NCI-H146 treated with DMSO at 0.1 percent for 48 hours (cell line): Measurements from ENCODE around the gene PPA1.
"Not testable (repeated sequence)": the region's sequence is repeated elsewhere in the genome, so short reads cannot be mapped to it uniquely, and the experiment has no call there.

Experiments
- DNase-seq: peaks from one replicate; lab custom pipeline; 2025; ENCODE audit not compliant: unreplicated experiment; lab: John Stamatoyannopoulos, UW

The PPA1 gene

DNA sequence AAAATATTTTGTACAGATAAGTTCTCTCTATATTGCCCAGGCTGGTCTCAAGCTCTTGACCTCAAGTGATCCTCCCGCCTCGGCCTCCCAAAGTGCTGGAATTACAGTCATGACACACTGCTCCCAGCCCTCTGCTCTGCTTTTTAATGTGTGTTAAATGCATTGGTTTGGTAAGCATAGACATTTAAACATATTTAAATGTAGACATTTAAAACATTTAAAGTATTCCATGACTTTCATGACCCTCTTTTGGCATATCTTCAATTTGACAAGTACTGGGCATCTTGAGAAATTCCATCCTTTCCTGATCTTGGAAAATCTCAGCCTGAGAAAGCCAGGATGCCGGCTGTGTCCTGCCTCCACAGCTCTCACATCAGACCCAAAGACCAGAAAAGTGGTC is 57.7 kb downstream of the PPA1 start:
- DNase-seq = no peak

DNA sequence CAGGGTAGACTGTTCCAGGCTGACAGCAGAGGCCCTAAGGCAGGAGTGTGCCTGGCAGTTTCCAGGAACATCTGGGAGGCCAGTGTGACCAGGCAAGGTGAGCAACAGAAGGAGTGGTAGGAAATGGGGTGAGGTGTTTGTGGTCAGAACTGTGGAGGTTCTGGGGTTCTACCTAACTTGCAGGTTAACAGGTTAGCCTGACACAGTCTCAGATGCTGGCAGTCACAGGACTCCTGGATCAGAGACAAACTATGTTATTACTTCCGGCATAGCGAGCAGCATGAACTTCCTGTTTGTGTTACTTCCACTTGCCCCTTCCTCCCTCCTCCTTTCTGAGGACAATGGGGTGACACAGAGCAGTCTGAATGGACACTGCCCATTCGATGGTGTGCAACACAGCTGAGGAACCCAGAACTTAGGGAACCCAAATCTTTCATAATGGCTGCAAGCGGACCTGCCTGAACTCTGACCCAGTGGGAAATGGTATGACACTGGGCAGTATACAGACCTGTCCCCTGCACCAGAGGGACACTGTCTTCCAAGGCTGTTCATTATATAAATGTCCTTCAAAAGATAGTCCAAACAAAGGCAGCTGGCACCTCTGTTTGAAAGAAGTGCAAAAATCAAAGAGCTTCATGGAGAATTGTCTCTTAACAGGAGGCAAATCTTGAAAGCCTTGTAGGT is 59.0 kb downstream of the PPA1 start:
- no peak for DNase-seq

DNA sequence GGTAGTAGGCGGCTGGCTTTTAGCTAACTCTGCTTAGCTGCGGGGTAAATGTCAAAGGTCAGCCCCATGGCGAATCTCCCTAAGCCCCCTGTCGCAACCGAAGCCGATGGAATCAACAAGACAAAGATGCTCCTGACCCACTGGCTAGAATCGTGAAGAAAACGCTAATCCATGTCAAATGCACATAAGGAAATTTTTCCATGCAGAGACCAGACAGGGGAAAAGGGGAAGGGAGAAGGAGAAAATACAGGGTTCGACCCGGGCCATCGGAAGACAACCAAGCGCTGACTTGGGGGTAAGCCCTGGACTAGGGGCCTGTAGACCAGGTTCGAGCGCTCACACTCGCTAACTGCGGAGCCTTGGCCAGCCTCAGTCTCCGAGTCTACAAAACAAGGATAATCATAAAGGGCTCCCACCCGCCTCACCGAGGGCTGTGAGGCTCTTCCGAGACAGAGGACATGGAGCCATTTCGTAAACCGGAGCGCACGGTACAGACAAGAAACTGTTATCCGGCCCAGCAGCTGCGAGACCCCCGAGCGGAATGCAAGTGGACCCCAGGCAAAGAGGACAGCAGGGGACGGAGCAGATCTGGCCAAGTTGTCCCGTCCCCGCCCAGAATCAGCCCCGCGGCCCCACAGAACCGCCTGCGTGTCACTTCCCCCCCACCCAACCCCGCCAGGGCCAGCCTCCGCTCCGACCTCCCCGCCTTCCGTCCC is 63.4 kb downstream of the PPA1 start:
- DNase-seq = no peak

DNA sequence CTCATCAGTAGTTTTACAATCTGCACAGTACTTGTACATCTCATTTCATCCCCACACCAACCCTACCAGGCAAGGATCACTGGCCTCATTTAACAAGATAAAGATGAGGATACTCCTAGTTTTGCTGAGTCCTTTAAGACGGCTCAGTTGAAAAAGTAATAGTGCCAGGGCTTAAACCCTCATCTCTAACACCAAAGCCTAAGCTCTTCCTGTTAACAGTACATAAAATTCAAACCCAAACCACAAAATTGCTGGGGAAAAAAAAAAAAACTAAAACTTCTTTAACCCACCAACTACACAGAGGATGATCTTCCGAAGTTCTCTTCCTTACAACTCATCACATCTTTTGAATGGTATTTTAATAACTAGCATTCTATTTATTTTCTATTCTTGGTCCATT is 64.2 kb downstream of the PPA1 start:
- DNase-seq = no peak

DNA sequence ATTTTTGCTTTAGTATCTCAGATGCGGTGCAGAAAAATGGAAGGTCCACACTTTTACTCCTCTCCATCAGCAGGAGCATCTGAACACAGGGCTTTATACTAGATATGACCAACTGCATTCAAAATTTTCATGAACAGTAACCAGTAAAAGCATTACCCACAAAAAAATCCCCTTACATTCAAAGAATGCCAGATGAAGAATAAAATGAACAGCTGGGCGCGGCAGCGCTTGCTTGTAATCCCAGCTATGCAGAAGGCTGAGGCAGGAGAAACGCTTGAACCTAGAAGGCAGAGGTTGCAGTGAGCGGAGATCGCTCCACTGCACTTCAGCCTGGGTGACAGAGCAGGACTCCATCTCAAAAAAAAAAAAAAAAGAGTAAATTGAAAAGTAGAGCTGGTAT is 66.0 kb downstream of the PPA1 start:
- no peak for DNase-seq

DNA sequence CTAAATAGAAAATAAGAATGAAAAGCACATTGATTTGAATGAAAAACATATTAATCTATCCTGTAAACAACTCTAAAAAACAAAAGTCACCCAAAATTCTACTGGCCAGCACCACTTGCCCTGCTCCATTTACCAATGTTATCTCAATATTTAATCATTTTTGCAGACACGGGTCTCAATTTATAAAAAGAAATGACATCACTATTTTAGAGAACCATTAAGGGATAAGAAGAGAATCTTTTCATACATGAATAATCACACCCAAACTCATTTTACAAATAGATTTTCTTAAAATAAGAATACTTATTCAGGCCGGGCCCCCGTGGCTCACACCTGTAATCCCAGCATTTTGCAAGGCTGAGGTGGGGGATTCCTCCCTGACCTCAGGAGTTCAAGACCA is 66.8 kb downstream of the PPA1 start:
- DNase-seq = no peak

DNA sequence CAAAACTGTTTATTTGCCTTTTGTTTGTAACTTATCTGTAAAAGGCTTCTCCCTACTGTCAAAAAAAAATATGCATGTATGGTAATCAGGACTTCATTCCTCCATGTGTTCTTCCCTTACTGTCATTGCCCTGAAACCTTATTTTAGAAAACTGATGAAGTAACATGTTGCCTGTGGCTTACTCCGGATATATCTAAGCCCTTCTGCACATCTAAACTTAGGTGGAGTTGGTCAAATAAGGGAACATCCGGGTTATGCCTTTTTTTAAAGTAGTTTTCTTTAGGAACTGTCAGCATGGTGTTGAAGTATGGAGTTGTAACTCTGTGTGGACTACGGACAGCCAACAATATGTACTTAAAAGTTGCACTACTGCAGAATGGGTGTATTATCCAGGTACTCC is 69.1 kb downstream of the PPA1 start:
- no peak for DNase-seq

DNA sequence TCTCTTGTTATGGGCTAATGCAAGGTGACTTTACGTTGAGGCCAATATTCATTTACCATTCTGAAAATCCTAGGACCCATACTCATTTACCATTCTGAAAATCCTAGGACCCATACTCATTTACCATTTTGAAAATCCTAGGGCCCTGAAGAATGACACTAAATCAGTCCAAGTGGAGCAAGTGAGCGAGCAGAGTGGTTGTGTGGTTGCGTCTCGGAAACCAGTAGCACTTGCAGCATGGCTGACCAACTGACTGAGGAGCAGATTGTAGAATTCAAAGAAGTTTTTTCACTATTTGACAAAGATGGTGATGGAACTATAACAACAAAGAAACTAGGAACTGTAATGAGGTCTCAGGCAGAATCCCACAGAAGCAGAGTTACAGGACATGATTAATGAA is 69.8 kb downstream of the PPA1 start:
- no peak for DNase-seq

DNA sequence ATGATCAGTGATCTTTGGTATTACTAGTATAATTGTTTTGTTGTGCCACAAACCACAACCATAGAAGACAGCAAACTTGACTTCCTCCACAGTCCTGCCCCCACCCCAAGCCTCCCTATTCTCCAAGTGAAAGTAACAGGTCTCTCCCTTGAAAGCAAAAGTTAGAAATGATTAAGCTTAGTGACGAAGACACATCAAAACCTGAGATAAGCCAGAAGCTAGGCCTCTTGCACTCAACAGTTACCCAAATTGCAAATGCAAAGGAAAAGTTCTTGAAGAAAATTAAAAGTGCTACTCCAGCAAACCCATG is 70.4 kb downstream of the PPA1 start:
- DNase-seq = no peak

DNA sequence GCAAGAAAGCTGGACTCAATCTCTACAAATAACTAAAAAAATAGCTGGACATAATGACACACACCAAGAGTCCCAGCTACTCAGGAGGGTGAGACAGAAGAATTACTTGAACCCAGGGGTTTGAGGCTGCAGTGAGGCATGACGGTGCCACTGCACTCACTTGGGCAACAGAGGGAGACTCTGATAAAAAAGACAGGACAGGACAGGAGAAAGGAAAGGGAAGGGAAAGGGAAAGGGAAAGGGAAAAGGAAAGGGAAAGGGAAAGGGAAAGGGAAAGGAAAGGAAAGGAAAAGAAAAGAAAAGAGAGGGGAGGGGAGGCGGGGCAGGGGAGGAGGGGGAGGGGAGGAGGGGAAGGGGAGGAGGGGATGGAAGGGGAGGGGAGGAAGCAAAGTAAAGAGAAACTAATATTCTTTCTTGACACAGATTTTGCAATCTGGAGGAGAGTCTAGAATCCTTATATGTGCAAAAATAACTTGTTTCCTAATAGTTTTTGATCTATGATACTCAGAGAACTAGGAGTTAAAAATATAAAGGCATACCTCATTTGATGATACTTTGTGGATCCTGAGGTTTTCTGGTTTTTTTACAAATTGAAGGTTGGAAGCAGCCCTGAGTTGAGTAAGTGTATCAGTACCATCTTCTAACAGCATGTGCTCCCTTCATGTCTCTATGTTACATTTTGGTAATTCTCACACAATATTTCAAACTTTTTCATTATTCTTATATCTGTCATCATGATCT is 70.9 kb downstream of the PPA1 start:
- no peak for DNase-seq

DNA sequence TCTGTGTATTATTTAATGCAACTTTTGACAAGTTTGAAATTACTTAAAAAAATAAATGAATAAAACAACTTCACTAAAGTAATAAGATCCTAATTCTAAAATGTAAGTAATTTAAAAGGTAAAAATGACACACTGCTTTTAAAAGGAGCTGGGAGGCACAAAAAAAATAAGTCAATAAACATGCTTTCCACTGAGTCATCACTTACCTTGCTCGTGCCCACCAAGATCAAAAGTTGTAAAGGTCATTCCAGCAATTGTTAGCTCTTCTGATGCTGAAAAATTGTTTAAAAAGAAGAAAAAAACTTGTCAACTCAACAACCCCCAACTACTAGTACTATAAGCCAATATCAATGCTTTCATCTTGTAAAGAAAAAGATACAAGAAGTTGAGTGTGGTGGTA is 72.4 kb downstream of the PPA1 start:
- DNase-seq = no peak

DNA sequence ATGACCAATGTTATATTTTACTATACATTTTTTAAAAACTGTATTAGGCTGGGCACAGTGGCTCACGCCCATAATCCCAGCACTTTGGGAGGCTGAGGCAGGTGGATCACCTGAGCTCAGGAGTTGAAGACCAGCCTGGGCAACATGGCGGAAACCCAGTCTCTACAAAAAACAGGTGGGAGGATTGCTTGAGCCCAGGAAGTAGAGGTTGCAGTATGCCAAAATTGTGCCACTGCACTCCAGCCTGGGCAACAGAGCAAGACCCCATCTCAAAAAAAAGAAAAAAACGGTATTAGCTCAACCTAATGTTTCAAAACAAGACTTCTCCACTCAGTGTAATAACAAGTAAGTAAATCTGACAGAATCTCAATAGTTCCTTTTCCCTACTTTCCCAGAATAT is 73.9 kb downstream of the PPA1 start:
- not testable (repeated sequence) for DNase-seq

DNA sequence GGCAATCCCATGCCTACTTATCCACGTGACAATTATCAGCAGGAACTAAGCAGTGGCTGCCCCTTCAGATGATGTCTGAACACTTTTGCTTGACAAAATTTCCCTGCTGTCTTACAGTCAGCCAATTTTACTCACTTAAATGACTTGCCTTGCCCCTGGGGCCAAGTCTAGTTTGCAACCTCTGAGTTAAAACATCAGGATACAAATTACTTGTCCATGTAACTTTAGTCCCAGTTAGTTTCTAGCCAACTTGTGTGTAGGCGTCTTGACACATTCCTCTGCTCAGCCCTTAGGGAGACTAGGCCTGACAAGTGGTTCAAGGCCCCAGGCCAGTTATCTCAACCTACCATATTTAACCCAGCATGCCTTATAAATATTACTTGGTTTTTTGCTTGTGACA is 75.1 kb downstream of the PPA1 start:
- DNase-seq = no peak

DNA sequence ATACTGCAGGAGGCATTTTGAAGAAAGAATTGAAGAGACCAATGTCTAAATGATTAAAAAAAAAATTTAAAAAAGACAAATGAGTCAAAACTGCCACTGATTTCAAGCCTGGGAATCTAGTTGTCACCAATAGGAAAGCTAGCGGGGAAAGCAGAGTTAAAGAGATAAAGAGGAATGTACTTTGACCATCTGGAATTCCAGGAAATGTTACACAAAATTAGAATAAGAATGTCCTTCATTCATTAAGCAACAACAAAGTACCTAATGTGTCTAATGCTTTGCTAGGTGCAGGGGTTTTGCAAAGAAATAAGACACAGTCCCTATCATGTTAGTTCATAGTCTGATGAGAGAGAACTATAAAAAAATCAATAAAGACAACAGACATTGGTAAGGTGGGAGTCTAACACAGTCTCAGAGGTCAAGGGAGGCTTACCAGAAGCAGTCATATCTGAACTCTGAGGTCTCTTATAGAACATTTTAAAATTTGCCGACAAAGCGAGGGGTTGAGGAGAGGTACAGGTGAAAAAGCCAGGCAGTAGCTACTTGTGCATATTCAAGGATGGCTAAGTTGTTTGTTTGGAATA is 77.9 kb downstream of the PPA1 start:
- DNase-seq = no peak
